K562 (cell line): ENCODE data around the gene ADAMTSL3. TPM values are rescaled to one million over a fixed set of nuclear protein-coding genes. Genes with fewer than 3 reads are reported as not detected.

Experiments
- CBFA2T2 ChIP-seq: fragments of 450-650 bp; conservative IDR thresholded peaks from 2 replicates; pipeline ENCODE4 v1.6.1; 2017; ENCODE audit warnings: mild to moderate bottlenecking
- CTCF ChIP-seq, 3 experiments: IDR thresholded peaks in 2 of 3; conservative IDR thresholded peaks in 1 of 3; 2 replicates each; pipeline ENCODE4 v1.5.1; 2011 to 2012; ENCODE audit warnings: low read length in 3 of 3, mild to moderate bottlenecking in 3 of 3, control low read depth in 2 of 3, improper control_type of control experiment in 1 of 3, inconsistent platforms in 1 of 3, low read depth in 1 of 3, mixed read lengths in 1 of 3, moderate library complexity in 1 of 3; ENCODE audit not compliant: insufficient read depth in 2 of 3
- ETS1 ChIP-seq: conservative IDR thresholded peaks from 2 replicates; pipeline ENCODE4 v1.6.1; 2011; ENCODE audit warnings: low read depth, mild to moderate bottlenecking, low read length; ENCODE audit not compliant: control insufficient read depth
- MED1 ChIP-seq: sonication (generic); formaldehyde crosslinking; IDR thresholded peaks from 2 replicates; pipeline ENCODE4 v1.8.1; 2023; ENCODE audit warnings: missing genetic modification reagents, borderline replicate concordance
- MTA3 ChIP-seq: fragments of 450-650 bp; formaldehyde crosslinking; IDR thresholded peaks from 2 replicates; pipeline ENCODE4 v1.6.1; 2017; ENCODE audit warnings: mild to moderate bottlenecking, borderline replicate concordance
- NELFE ChIP-seq: IDR thresholded peaks from 2 replicates; pipeline ENCODE4 v1.6.1; 2011; ENCODE audit warnings: mild to moderate bottlenecking; ENCODE audit not compliant: insufficient read depth, insufficient read length
- TCF15 ChIP-seq: fragments of 250-450 bp; sonication (Bioruptor Pico); IDR thresholded peaks from 2 replicates; pipeline ENCODE4 v1.8.0; 2022; ENCODE audit warnings: moderate library complexity, mild to moderate bottlenecking, inconsistent platforms
- TOE1 ChIP-seq, 2 experiments: fragments of 450-650 bp in 1 of 2; sonication (generic) in 1 of 2; formaldehyde crosslinking in 1 of 2; IDR thresholded peaks; 2 replicates each; pipeline versions ENCODE4 v1.7.1 to v1.8.0; 2016 to 2022; ENCODE audit warnings: borderline replicate concordance in 2 of 2, mild to moderate bottlenecking in 2 of 2, antibody characterized with exemption in 1 of 2, inconsistent platforms in 1 of 2, low read depth in 1 of 2, missing genetic modification reagents in 1 of 2, moderate library complexity in 1 of 2
- U2AF1 ChIP-seq: fragments of 200-400 bp; formaldehyde crosslinking; optimal IDR thresholded peaks from 2 replicates; pipeline ENCODE3; 2017; ENCODE audit warnings: mild to moderate bottlenecking, low read depth, low read length, moderate library complexity
- ZNF699 ChIP-seq: fragments of 250-450 bp; sonication (Bioruptor Pico); IDR thresholded peaks from 2 replicates; pipeline ENCODE4 v1.8.0; 2021; ENCODE audit warnings: mild to moderate bottlenecking, moderate library complexity; ENCODE audit not compliant: insufficient replicate concordance
- ZNF740 ChIP-seq, 3 experiments: fragments of 200-800 bp in 1 of 3; sonication (Bioruptor generic) in 1 of 3; sonication (generic) in 1 of 3; formaldehyde crosslinking in 1 of 3; IDR thresholded peaks; 2 replicates each; pipeline versions ENCODE4 v1.6.1 to v1.8.0; 2016 to 2022; ENCODE audit warnings: mild to moderate bottlenecking in 2 of 3, missing compliant biosample characterization in 2 of 3, missing genetic modification characterization in 2 of 3, missing genetic modification reagents in 1 of 3
- polyA plus RNA-seq, 8 experiments: library from polyadenylated mRNA; depleted of rRNA in 4 of 8; stranded (reverse) in 5 of 8; unstranded in 3 of 8; fragments of >200 nt; fragmentation: Nextera tagmentation in 2 of 8; fragmentation: Illumina TruSeq in 1 of 8; extraction: Ambion mirVana in 2 of 8; extraction: Trizol in 1 of 8; gene quantifications; 2 replicates each; pipeline versions ENCODE4 v1.2.1 to v1.2.3, GENCODE V29; 2011 to 2014; ENCODE audit warnings: inconsistent platforms in 1 of 8, missing spikeins in 1 of 8
- total RNA-seq, 7 experiments: library from RNA; depleted of rRNA in 6 of 7; stranded (reverse); fragments of >200 nt in 6 of 7; fragmentation: Illumina TruSeq in 2 of 7; extraction: Trizol in 2 of 7; gene quantifications; 2 replicates each; pipeline versions ENCODE4 v1.2.1 to v1.2.3, GENCODE V29; 2011 to 2021; ENCODE audit warnings: low replicate concordance in 1 of 7

ADAMTSL3 gene
- total and polyA plus RNA-seq, 9 of the 15 experiments (the other 6 are each of a cell fraction or from before 2014, with no cell fraction given) = 0.01 to 0.18 (median 0.07) TPM; not detected in 3

- TF ChIP-seq CTCF (IDR thresholded peaks at IDR 0.05 in 2 of 3, conservative IDR thresholded peaks at IDR 0.05 in 1 of 3; ENCODE audit: insufficient read depth in 2 of 3, low read depth in 1 of 3, low read length in 3 of 3) = no peak
- no peak for TF ChIP-seq MTA3
- TF ChIP-seq TOE1 (IDR thresholded peaks at IDR 0.05; ENCODE audit: borderline replicate concordance) = no peak
- no peak for TF ChIP-seq TOE1 (CRISPR knock-in tag; IDR thresholded peaks at IDR 0.05; ENCODE audit: borderline replicate concordance, low read depth)
- no peak for TF ChIP-seq CBFA2T2
- TF ChIP-seq ZNF740 (CRISPR knock-in tag; IDR thresholded peaks at IDR 0.05) = no peak
- TF ChIP-seq ZNF740 (tag; IDR thresholded peaks at IDR 0.05) = no peak
- no peak for TF ChIP-seq TCF15 (CRISPR knock-in tag)
- TF ChIP-seq MED1 = no peak
- TF ChIP-seq ETS1 = no peak
- no peak for TF ChIP-seq U2AF1
- no peak for TF ChIP-seq ZNF699 (CRISPR knock-in tag)
- no peak for TF ChIP-seq NELFE
Measured at GRCh38 chr15:84010246-84010645, 356.3 kb downstream of the ADAMTSL3 start (continued).
